GM19372 (cell line): ENCODE measurements around the gene RFX8.
"Not testable (repeated sequence)": the region's sequence is repeated elsewhere in the genome, so short reads cannot be mapped to it uniquely, and the experiment has no call there.

ENCODE experiments used
- ATAC-seq: cut with Tn5 transposase; IDR thresholded peaks from one replicate; pipeline ENCODE4 v1.9.1; 2021; ENCODE audit warnings: mild to moderate bottlenecking, low read depth, moderate library complexity; ENCODE audit not compliant: unreplicated experiment

The RFX8 gene

GRCh38 chr2:101442667-101443061 is 32.2 kb downstream of the RFX8 start:
- ATAC-seq, result no peak

GRCh38 chr2:101442042-101442666 is 32.8 kb downstream of the RFX8 start:
- ATAC-seq, result no peak

GRCh38 chr2:101440127-101440738 is 34.7 kb downstream of the RFX8 start:
- ATAC-seq, result no peak

GRCh38 chr2:101439716-101440115 is 35.2 kb downstream of the RFX8 start:
- no peak for ATAC-seq

- not testable (repeated sequence) for ATAC-seq
Measured at GRCh38 chr2:101438555-101438954, 36.4 kb downstream of the RFX8 start.

- no peak for ATAC-seq
Measured at GRCh38 chr2:101435001-101435862, 39.7 kb downstream of the RFX8 start.

GRCh38 chr2:101433465-101433864 is 41.4 kb downstream of the RFX8 start:
- no peak for ATAC-seq

- ATAC-seq, result no peak
Measured at GRCh38 chr2:101432411-101433181, 42.3 kb downstream of the RFX8 start.

- no peak for ATAC-seq
Measured at GRCh38 chr2:101431486-101431885, 43.4 kb downstream of the RFX8 start.

GRCh38 chr2:101430156-101430555 is 44.8 kb downstream of the RFX8 start:
- no peak for ATAC-seq

GRCh38 chr2:101429453-101429852 is 45.5 kb downstream of the RFX8 start:
- ATAC-seq, result no peak

- ATAC-seq, result no peak
Measured at GRCh38 chr2:101428422-101429176, 46.3 kb downstream of the RFX8 start.

GRCh38 chr2:101427743-101428142 is 47.2 kb downstream of the RFX8 start:
- ATAC-seq, result no peak

- no peak for ATAC-seq
Measured at GRCh38 chr2:101427240-101427639, 47.7 kb downstream of the RFX8 start.

GRCh38 chr2:101426822-101427221 is 48.1 kb downstream of the RFX8 start:
- ATAC-seq, result no peak

- ATAC-seq, result no peak
Measured at GRCh38 chr2:101420623-101421022, 54.3 kb downstream of the RFX8 start.

- no peak for ATAC-seq
Measured at GRCh38 chr2:101419096-101419663, 55.7 kb downstream of the RFX8 start.

- no peak for ATAC-seq
Measured at GRCh38 chr2:101418460-101419095, 56.3 kb downstream of the RFX8 start.

- no peak for ATAC-seq
Measured at GRCh38 chr2:101416609-101417008, 58.3 kb downstream of the RFX8 start.
